Nephron progenitor cell (in vitro differentiated cells): ENCODE measurements around the gene ERN2.

ENCODE experiments used
- DNase-seq: peaks from one replicate; pipeline ENCODE4 v3.0.0; 2021
- H3K27ac Mint-ChIP-seq: 2 replicates; pipeline ENCODE4 v1.8.0; 2021; ENCODE audit warnings: mild to moderate bottlenecking, moderate library complexity, mixed read lengths
- H3K27me3 Mint-ChIP-seq: 2 replicates; pipeline ENCODE4 v1.8.0; 2021; ENCODE audit warnings: mild to moderate bottlenecking, low read depth, mixed read lengths; ENCODE audit not compliant: poor library complexity
- H3K36me3 Mint-ChIP-seq: 2 replicates; pipeline ENCODE4 v1.8.0; 2021; ENCODE audit warnings: low read depth, mixed read lengths
- H3K4me1 Mint-ChIP-seq: 2 replicates; pipeline ENCODE4 v1.8.0; 2021; ENCODE audit warnings: mixed read lengths
- H3K4me3 Mint-ChIP-seq: 2 replicates; pipeline ENCODE4 v1.8.0; 2021; ENCODE audit warnings: mild to moderate bottlenecking, moderate library complexity, mixed read lengths
- H3K9me3 Mint-ChIP-seq: 2 replicates; pipeline ENCODE4 v1.8.0; 2021; ENCODE audit warnings: mild to moderate bottlenecking, moderate library complexity, mixed read lengths
- TF ChIP-seq, protein P1 (sequence below): fragments of 200-600 bp; sonication (generic); IDR thresholded peaks from 2 replicates; pipeline ENCODE4 v1.5.0; 2021; ENCODE audit warnings: antibody characterized with exemption

Gene ERN2

DNA sequence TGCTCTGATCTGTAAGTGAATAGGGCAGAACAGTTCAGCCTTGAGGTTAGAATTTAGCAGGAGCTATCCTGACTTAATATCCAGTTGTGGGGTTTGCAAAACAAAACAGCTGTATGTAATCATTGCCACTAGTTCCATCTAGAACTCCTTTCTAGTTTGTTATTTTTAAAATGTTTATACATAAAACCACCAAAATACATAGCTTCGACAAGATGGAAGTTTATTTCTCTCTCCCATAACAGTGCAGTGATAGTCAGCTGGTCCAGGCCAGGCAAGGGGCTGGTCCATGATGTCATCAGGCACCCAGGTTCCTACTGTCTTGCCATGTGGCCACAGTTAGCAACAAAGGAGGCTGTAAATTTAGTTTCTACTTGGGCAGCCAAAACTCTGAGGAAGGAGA is 44.8 kb downstream of the ERN2 start:
- peaks cover 65% of the 10 kb centered on the region for H3K36me3 Mint-ChIP-seq
- no peak for DNase-seq
- H3K4me3 Mint-ChIP-seq = no peak overlapping the region
- H3K4me1 Mint-ChIP-seq = no peaks in the 10 kb centered on the region
- no peak overlapping the region for H3K27ac Mint-ChIP-seq
- no peaks in the 10 kb centered on the region for H3K27me3 Mint-ChIP-seq
- no peaks in the 10 kb centered on the region for H3K9me3 Mint-ChIP-seq
- TF ChIP-seq, protein P1, sequence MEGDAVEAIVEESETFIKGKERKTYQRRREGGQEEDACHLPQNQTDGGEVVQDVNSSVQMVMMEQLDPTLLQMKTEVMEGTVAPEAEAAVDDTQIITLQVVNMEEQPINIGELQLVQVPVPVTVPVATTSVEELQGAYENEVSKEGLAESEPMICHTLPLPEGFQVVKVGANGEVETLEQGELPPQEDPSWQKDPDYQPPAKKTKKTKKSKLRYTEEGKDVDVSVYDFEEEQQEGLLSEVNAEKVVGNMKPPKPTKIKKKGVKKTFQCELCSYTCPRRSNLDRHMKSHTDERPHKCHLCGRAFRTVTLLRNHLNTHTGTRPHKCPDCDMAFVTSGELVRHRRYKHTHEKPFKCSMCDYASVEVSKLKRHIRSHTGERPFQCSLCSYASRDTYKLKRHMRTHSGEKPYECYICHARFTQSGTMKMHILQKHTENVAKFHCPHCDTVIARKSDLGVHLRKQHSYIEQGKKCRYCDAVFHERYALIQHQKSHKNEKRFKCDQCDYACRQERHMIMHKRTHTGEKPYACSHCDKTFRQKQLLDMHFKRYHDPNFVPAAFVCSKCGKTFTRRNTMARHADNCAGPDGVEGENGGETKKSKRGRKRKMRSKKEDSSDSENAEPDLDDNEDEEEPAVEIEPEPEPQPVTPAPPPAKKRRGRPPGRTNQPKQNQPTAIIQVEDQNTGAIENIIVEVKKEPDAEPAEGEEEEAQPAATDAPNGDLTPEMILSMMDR = no peak

DNA sequence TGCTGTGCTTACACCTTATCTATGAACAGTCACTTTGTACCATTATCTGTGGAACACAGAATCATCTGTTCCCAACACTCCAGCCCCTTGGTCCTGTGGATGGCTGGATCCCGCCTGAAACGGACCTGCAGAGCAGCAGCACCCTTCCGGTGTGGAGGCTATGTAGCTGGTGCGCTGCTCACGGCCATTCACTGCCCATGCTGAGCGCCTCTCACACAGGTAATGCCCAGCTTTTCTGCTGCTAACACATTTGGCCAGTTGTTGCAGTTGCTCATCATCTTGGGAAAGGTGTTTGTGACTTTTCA is 45.7 kb downstream of the ERN2 start:
- H3K4me3 Mint-ChIP-seq = no peak overlapping the region
- TF ChIP-seq, protein P1 = no peak
- H3K27ac Mint-ChIP-seq = no peak overlapping the region
- H3K36me3 Mint-ChIP-seq = peaks cover 63% of the 10 kb centered on the region
- DNase-seq = no peak
- no peaks in the 10 kb centered on the region for H3K4me1 Mint-ChIP-seq
- no peaks in the 10 kb centered on the region for H3K9me3 Mint-ChIP-seq
- no peaks in the 10 kb centered on the region for H3K27me3 Mint-ChIP-seq

DNA sequence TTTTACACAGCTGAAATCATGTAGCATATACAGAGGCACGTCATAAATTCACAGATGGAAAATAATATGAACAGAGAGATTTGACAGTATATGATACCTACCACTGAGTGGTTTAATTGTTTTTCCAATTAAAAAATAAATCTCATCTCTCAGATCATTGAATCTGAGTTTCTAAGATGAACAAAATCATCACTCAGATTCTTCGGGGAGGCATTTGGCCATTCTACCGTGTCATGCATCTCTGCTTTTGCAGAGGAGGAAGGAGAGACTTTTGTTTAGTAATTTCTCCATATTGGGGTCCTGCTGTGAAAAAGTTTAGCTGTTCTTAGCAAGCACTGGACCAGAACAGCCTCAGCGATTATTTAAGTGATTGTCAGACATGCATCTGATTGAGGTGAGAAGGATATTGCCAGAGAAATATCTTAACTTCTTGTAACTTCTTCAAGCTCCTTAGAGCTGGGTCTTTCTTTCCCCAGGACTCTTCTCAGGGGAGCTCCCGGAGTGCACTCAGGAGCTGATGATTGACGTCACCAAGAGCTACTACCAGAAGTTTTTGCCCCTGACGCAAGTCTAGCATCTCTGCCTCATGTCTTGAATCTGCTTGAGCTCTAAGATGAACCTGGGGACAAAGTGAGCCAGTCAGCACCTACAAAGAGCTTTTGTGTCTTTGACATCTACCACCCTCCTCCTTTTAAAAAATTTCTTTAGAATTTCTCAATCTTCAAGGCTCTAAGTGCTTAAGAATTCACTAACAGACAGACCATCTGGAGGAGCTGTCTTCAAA is 46.3 kb downstream of the ERN2 start:
- no peak overlapping the region for H3K27ac Mint-ChIP-seq
- H3K4me3 Mint-ChIP-seq = no peak overlapping the region
- H3K36me3 Mint-ChIP-seq = peaks cover 57% of the 10 kb centered on the region
- H3K9me3 Mint-ChIP-seq = no peaks in the 10 kb centered on the region
- TF ChIP-seq, protein P1 = no peak
- H3K27me3 Mint-ChIP-seq = no peaks in the 10 kb centered on the region
- H3K4me1 Mint-ChIP-seq = no peaks in the 10 kb centered on the region
- DNase-seq = no peak

- TF ChIP-seq, protein P1 = no peak
- Mint-ChIP-seq H3K4me3 (no peak overlapping the region), H3K36me3 (peaks cover 55% of the 10 kb centered on the region), H3K9me3 (no peaks in the 10 kb centered on the region), H3K27me3 (no peaks in the 10 kb centered on the region), H3K27ac (no peak overlapping the region), H3K4me1 (no peaks in the 10 kb centered on the region)
- DNase-seq = no peak
Measured at GRCh38 chr16:23663918-23664317, 49.1 kb downstream of the ERN2 start.

- TF ChIP-seq, protein P1 = no peak
- H3K27me3 Mint-ChIP-seq = no peaks in the 10 kb centered on the region
- H3K4me1 Mint-ChIP-seq = no peaks in the 10 kb centered on the region
- no peak overlapping the region for H3K27ac Mint-ChIP-seq
- DNase-seq = no peak
- no peak overlapping the region for H3K4me3 Mint-ChIP-seq
- H3K9me3 Mint-ChIP-seq = peaks cover 1% of the 10 kb centered on the region
- H3K36me3 Mint-ChIP-seq = peaks cover 63% of the 10 kb centered on the region
Measured at GRCh38 chr16:23651943-23652468, 61.0 kb downstream of the ERN2 start.
